Stimulated activated CD4-positive, alpha-beta T cell treated with anti-CD3 and anti-CD28 coated beads, Interleukin-2, amount 100 ng/mL, for 4 hours (primary cell): ENCODE data around the gene MAPKAP1.

ENCODE experiments used
- DNase-seq: peaks from one replicate; pipeline ENCODE4 v3.0.0-alpha.2; 2020; ENCODE audit warnings: low read depth

MAPKAP1 gene

GRCh38 chr9:125674981-125675973 is 31.7 kb downstream of the MAPKAP1 start:
- DNase-seq: no peak

- DNase-seq: no peak
Measured at GRCh38 chr9:125672876-125673275, 34.1 kb downstream of the MAPKAP1 start.

GRCh38 chr9:125663127-125663526 is 43.9 kb downstream of the MAPKAP1 start:
- no peak for DNase-seq

GRCh38 chr9:125660557-125660956 is 46.5 kb downstream of the MAPKAP1 start:
- no peak for DNase-seq

GRCh38 chr9:125659954-125660353 is 47.1 kb downstream of the MAPKAP1 start:
- no peak for DNase-seq

- DNase-seq: no peak
Measured at GRCh38 chr9:125659201-125659840, 47.7 kb downstream of the MAPKAP1 start.

- no peak for DNase-seq
Measured at GRCh38 chr9:125656560-125656959, 50.4 kb downstream of the MAPKAP1 start.

GRCh38 chr9:125655691-125656410 is 51.2 kb downstream of the MAPKAP1 start:
- no peak for DNase-seq

- DNase-seq: no peak
Measured at GRCh38 chr9:125655066-125655633, 51.9 kb downstream of the MAPKAP1 start.

- no peak for DNase-seq
Measured at GRCh38 chr9:125654121-125654520, 52.9 kb downstream of the MAPKAP1 start.

GRCh38 chr9:125653325-125653724 is 53.7 kb downstream of the MAPKAP1 start:
- DNase-seq: no peak

GRCh38 chr9:125652759-125653158 is 54.2 kb downstream of the MAPKAP1 start:
- DNase-seq: no peak

- DNase-seq: no peak
Measured at GRCh38 chr9:125652233-125652594, 54.8 kb downstream of the MAPKAP1 start.

- no peak for DNase-seq
Measured at GRCh38 chr9:125651576-125652232, 55.3 kb downstream of the MAPKAP1 start.

- DNase-seq: no peak
Measured at GRCh38 chr9:125650271-125650737, 56.7 kb downstream of the MAPKAP1 start.

GRCh38 chr9:125649826-125650225 is 57.2 kb downstream of the MAPKAP1 start:
- DNase-seq: no peak

GRCh38 chr9:125649315-125649714 is 57.7 kb downstream of the MAPKAP1 start:
- DNase-seq: no peak

- no peak for DNase-seq
Measured at GRCh38 chr9:125648294-125648693, 58.7 kb downstream of the MAPKAP1 start.

- no peak for DNase-seq
Measured at GRCh38 chr9:125646621-125647100, 60.3 kb downstream of the MAPKAP1 start.

- DNase-seq: no peak
Measured at GRCh38 chr9:125646217-125646616, 60.8 kb downstream of the MAPKAP1 start.

- DNase-seq: no peak
Measured at GRCh38 chr9:125644819-125645507, 62.0 kb downstream of the MAPKAP1 start.
